Erythroblast (primary cell): Measurements from ENCODE around the gene PLEKHH1.

Source experiments
- DNase-seq, 2 experiments: peaks; one replicate each; lab custom pipeline; 2025; lab: John Stamatoyannopoulos, UW
- GATA1 ChIP-seq: IDR thresholded peaks from 2 replicates; pipeline ENCODE4 v1.6.1; 2011; ENCODE audit warnings: low read depth, mild to moderate bottlenecking, control low read depth, low read length, moderate library complexity
- POLR2A ChIP-seq: IDR thresholded peaks from 2 replicates; pipeline ENCODE4 v1.6.1; 2011; ENCODE audit warnings: mild to moderate bottlenecking, low read length

PLEKHH1 gene

GRCh38 chr14:67515386-67516079 is 17.6 kb upstream of the PLEKHH1 start:
- TF ChIP-seq GATA1 = no peak
- no peak for TF ChIP-seq POLR2A
- DNase-seq = peak in 1 of 2 experiments; percentile 36

- no peak for DNase-seq
- TF ChIP-seq POLR2A (no peak), GATA1 (no peak)
Measured at GRCh38 chr14:67516676-67517075, 16.4 kb upstream of the PLEKHH1 start.

- TF ChIP-seq GATA1 (no peak), POLR2A (no peak)
- no peak for DNase-seq
Measured at GRCh38 chr14:67517083-67517482, 16.0 kb upstream of the PLEKHH1 start.

GRCh38 chr14:67519406-67519805 is 13.7 kb upstream of the PLEKHH1 start:
- TF ChIP-seq GATA1 = no peak
- no peak for TF ChIP-seq POLR2A
- DNase-seq = no peak

GRCh38 chr14:67520482-67520881 is 12.6 kb upstream of the PLEKHH1 start:
- DNase-seq = no peak
- TF ChIP-seq GATA1 = no peak
- TF ChIP-seq POLR2A = no peak

GRCh38 chr14:67522270-67522669 is 10.8 kb upstream of the PLEKHH1 start:
- TF ChIP-seq POLR2A (no peak), GATA1 (no peak)
- no peak for DNase-seq

GRCh38 chr14:67523764-67524633 is 9.1 kb upstream of the PLEKHH1 start:
- TF ChIP-seq GATA1 (no peak), POLR2A (no peak)
- DNase-seq = no peak

GRCh38 chr14:67524634-67524963 is 8.5 kb upstream of the PLEKHH1 start:
- peak in 1 of 2 experiments; percentile 36 for DNase-seq
- no peak for TF ChIP-seq GATA1
- no peak for TF ChIP-seq POLR2A

- no peak for TF ChIP-seq GATA1
- no peak for DNase-seq
Measured at GRCh38 chr14:67525389-67525788, 7.7 kb upstream of the PLEKHH1 start.

GRCh38 chr14:67526181-67526580 is 6.9 kb upstream of the PLEKHH1 start:
- TF ChIP-seq POLR2A (no peak), GATA1 (no peak)
- no peak for DNase-seq

- no peak for TF ChIP-seq GATA1
- TF ChIP-seq POLR2A = no peak
- peak; percentile 50 to 60 for DNase-seq
Measured at GRCh38 chr14:67526676-67527459, 6.2 kb upstream of the PLEKHH1 start.

GRCh38 chr14:67527756-67528155 is 5.3 kb upstream of the PLEKHH1 start:
- no peak for TF ChIP-seq POLR2A
- TF ChIP-seq GATA1 = no peak
- DNase-seq = no peak

GRCh38 chr14:67528276-67528675 is 4.8 kb upstream of the PLEKHH1 start:
- no peak for TF ChIP-seq GATA1
- TF ChIP-seq POLR2A = no peak
- no peak for DNase-seq
